ENCODE data around the gene RGCC. TPM values are rescaled to one million over a fixed set of nuclear protein-coding genes. Genes with fewer than 3 reads are reported as not detected.
A peak's percentile ranks its signal among the peaks of the same experiment; 100 is the strongest.

The RGCC gene
- total and polyA plus RNA-seq, 4 experiments from 2014 or later = 137 to 156 (median 150) TPM

- H3K27ac Mint-ChIP-seq = peak overlapping the region; percentile 93 to 99 (median 97)
- Histone ChIP-seq H3K4me3 (ENCODE audit: low read length in 2 of 2) (peak overlapping the region; percentile 61 to 99), H3K9me3 (ENCODE audit: control insufficient read depth in 1 of 2, low read length in 2 of 2) (no peaks in the 10 kb centered on the region), H3K36me3 (ENCODE audit: insufficient read depth, low read length) (peaks cover 5% of the 10 kb centered on the region), H3K27me3 (ENCODE audit: insufficient read depth, low read length) (no peaks in the 10 kb centered on the region), H3K27ac (ENCODE audit: low read depth, low read length) (peak overlapping the region; percentile 93), H3K4me1 (ENCODE audit: insufficient read depth, low read length) (peaks cover 45% of the 10 kb centered on the region)
- ChIA-PET POLR2A (ENCODE audit: partially characterized antibody) (interaction anchor here (0.7 to 5.7 kb wide), 19 partner anchors 11 to 815 kb away, joined by 3 to 82 read pairs (median 4); partner anchors contain the start of gene AKAP11), CTCF (ENCODE audit: partially characterized antibody) (interaction anchor here (0.7 to 5.0 kb wide), 25 partner anchors 12 to 201 kb away, joined by 3 to 82 read pairs (median 6); no protein-coding TSS in a partner anchor)
- H3K4me3 Mint-ChIP-seq = peak overlapping the region; percentile 90 to 99 (median 94)
- peaks cover 34 to 60% (median 49%) of the 10 kb centered on the region in 4 donors for H3K4me1 Mint-ChIP-seq
- peaks cover 0 to 5% (median 0%) of the 10 kb centered on the region in 8 donors for H3K9me3 Mint-ChIP-seq
- intact Hi-C loops (cut with micrococcal nuclease) = loop anchor here (1.0 to 5.0 kb wide), 9 partner anchors 8 to 590 kb away; partner anchors contain the start of genes DGKH, MTRF1, NAA16 and WBP4
- no peaks in the 10 kb centered on the region for H3K27me3 Mint-ChIP-seq
- peaks cover 34 to 39% of the 10 kb centered on the region in 2 donors for H3K36me3 Mint-ChIP-seq
- DNase-seq = peak in 4 of 5 donors; percentile 61 to 70 (median 62)
Observed at GRCh38 chr13:41457589-41458186, 338 bp downstream of the RGCC start.

- peak overlapping the region; percentile 93 for H3K27ac ChIP-seq (ENCODE audit: low read depth, low read length)
- ChIA-PET POLR2A (ENCODE audit: partially characterized antibody) (interaction anchor here (0.7 to 5.7 kb wide), 24 partner anchors 10 to 814 kb away, joined by 3 to 82 read pairs (median 4); partner anchors contain the start of gene AKAP11), CTCF (ENCODE audit: partially characterized antibody) (interaction anchor here (0.7 to 5.0 kb wide), 44 partner anchors 11 to 652 kb away, joined by 3 to 82 read pairs (median 5); no protein-coding TSS in a partner anchor)
- peaks cover 0 to 9% (median 0%) of the 10 kb centered on the region in 8 donors for H3K9me3 Mint-ChIP-seq
- H3K27me3 ChIP-seq (ENCODE audit: insufficient read depth, low read length) = no peaks in the 10 kb centered on the region
- peaks cover 0 to 3% of the 10 kb centered on the region in 2 donors for H3K27me3 Mint-ChIP-seq
- H3K9me3 ChIP-seq (ENCODE audit: control insufficient read depth in 1 of 2, low read length in 2 of 2) = no peaks in the 10 kb centered on the region
- DNase-seq = peak; percentile 62 to 69 (median 64)
- H3K4me3 Mint-ChIP-seq = peak overlapping the region; percentile 90 to 99 (median 94)
- peak overlapping the region; percentile 61 to 99 for H3K4me3 ChIP-seq (ENCODE audit: low read length in 2 of 2)
- peak overlapping the region; percentile 93 to 99 (median 97) for H3K27ac Mint-ChIP-seq
- H3K4me1 Mint-ChIP-seq = peaks cover 40 to 66% (median 54%) of the 10 kb centered on the region in 4 donors
- peaks cover 36 to 45% of the 10 kb centered on the region in 2 donors for H3K36me3 Mint-ChIP-seq
- peaks cover 51% of the 10 kb centered on the region for H3K4me1 ChIP-seq (ENCODE audit: insufficient read depth, low read length)
- H3K36me3 ChIP-seq (ENCODE audit: insufficient read depth, low read length) = peaks cover 5% of the 10 kb centered on the region
- intact Hi-C loops (cut with micrococcal nuclease) = loop anchor here (1.0 to 5.0 kb wide), 6 partner anchors 45 to 589 kb away; partner anchors contain the start of genes DGKH and WBP4
Observed at GRCh38 chr13:41458187-41458760, 924 bp downstream of the RGCC start.

GRCh38 chr13:41458761-41459431 lies 1.5 kb downstream of the RGCC start:
- peak; percentile 73 to 79 (median 76) for DNase-seq
- Histone ChIP-seq H3K4me1 (ENCODE audit: insufficient read depth, low read length) (peaks cover 56% of the 10 kb centered on the region), H3K9me3 (ENCODE audit: control insufficient read depth in 1 of 2, low read length in 2 of 2) (no peaks in the 10 kb centered on the region), H3K36me3 (ENCODE audit: insufficient read depth, low read length) (peaks cover 5% of the 10 kb centered on the region), H3K4me3 (ENCODE audit: low read length in 2 of 2) (peak overlapping the region; percentile 61 to 99), H3K27me3 (ENCODE audit: insufficient read depth, low read length) (no peaks in the 10 kb centered on the region), H3K27ac (ENCODE audit: low read depth, low read length) (peak overlapping the region; percentile 93)
- intact Hi-C loops (cut with micrococcal nuclease) = loop anchor here (1.0 to 5.0 kb wide), 9 partner anchors 44 to 651 kb away; partner anchors contain the start of genes DGKH and WBP4
- peak overlapping the region; percentile 90 to 99 (median 94) for H3K4me3 Mint-ChIP-seq
- H3K36me3 Mint-ChIP-seq = peaks cover 42 to 50% of the 10 kb centered on the region in 2 donors
- H3K9me3 Mint-ChIP-seq = peaks cover 0 to 9% (median 0%) of the 10 kb centered on the region in 8 donors
- H3K4me1 Mint-ChIP-seq = peaks cover 45 to 72% (median 60%) of the 10 kb centered on the region in 4 donors
- peaks cover 0 to 3% of the 10 kb centered on the region in 2 donors for H3K27me3 Mint-ChIP-seq
- H3K27ac Mint-ChIP-seq = peak overlapping the region; percentile 93 to 99 (median 97)
- CTCF ChIA-PET (ENCODE audit: partially characterized antibody) = interaction anchor here (0.8 to 5.0 kb wide), 49 partner anchors 11 to 652 kb away, joined by 3 to 82 read pairs (median 5); no protein-coding TSS in a partner anchor
- POLR2A ChIA-PET (ENCODE audit: partially characterized antibody) = interaction anchor here (0.8 to 5.7 kb wide), 24 partner anchors 10 to 194 kb away, joined by 3 to 82 read pairs (median 4); no protein-coding TSS in a partner anchor

GRCh38 chr13:41459432-41460073 lies 2.2 kb downstream of the RGCC start:
- Mint-ChIP-seq H3K27me3 (peaks cover 0 to 3% of the 10 kb centered on the region in 2 donors), H3K9me3 (peaks cover 0 to 10% (median 0%) of the 10 kb centered on the region in 8 donors), H3K36me3 (peaks cover 42 to 50% of the 10 kb centered on the region in 2 donors), H3K27ac (peak overlapping the region; percentile 93 to 99 (median 97)), H3K4me3 (peak overlapping the region; percentile 90 to 99 (median 94)), H3K4me1 (peaks cover 51 to 78% (median 66%) of the 10 kb centered on the region in 4 donors)
- Histone ChIP-seq H3K4me1 (ENCODE audit: insufficient read depth, low read length) (peaks cover 63% of the 10 kb centered on the region), H3K9me3 (ENCODE audit: control insufficient read depth in 1 of 2, low read length in 2 of 2) (no peaks in the 10 kb centered on the region), H3K27ac (ENCODE audit: low read depth, low read length) (peak overlapping the region; percentile 93), H3K4me3 (ENCODE audit: low read length in 2 of 2) (peak overlapping the region; percentile 61 to 99), H3K27me3 (ENCODE audit: insufficient read depth, low read length) (no peaks in the 10 kb centered on the region), H3K36me3 (ENCODE audit: insufficient read depth, low read length) (peaks cover 5% of the 10 kb centered on the region)
- peak in 4 of 5 donors; percentile 20 to 45 (median 34) for DNase-seq
- ChIA-PET CTCF (ENCODE audit: partially characterized antibody) (interaction anchor here (0.8 to 5.0 kb wide), 37 partner anchors 10 to 651 kb away, joined by 3 to 82 read pairs (median 5); no protein-coding TSS in a partner anchor), POLR2A (ENCODE audit: partially characterized antibody) (interaction anchor here (0.6 to 5.7 kb wide), 22 partner anchors 9 to 204 kb away, joined by 3 to 82 read pairs (median 5); no protein-coding TSS in a partner anchor)
- intact Hi-C loops (cut with micrococcal nuclease) = loop anchor here (1.0 to 5.0 kb wide), 8 partner anchors 43 to 651 kb away; partner anchors contain the start of genes DGKH and WBP4

- Histone ChIP-seq H3K27ac (ENCODE audit: low read depth, low read length) (peak overlapping the region; percentile 93), H3K27me3 (ENCODE audit: insufficient read depth, low read length) (no peaks in the 10 kb centered on the region), H3K4me1 (ENCODE audit: insufficient read depth, low read length) (peaks cover 68% of the 10 kb centered on the region), H3K4me3 (ENCODE audit: low read length in 2 of 2) (peak overlapping the region; percentile 33 to 61), H3K36me3 (ENCODE audit: insufficient read depth, low read length) (peaks cover 5% of the 10 kb centered on the region), H3K9me3 (ENCODE audit: control insufficient read depth in 1 of 2, low read length in 2 of 2) (no peaks in the 10 kb centered on the region)
- ChIA-PET POLR2A (ENCODE audit: partially characterized antibody) (interaction anchor here (0.6 to 5.7 kb wide), 16 partner anchors 9 to 204 kb away, joined by 3 to 82 read pairs (median 9); no protein-coding TSS in a partner anchor), CTCF (ENCODE audit: partially characterized antibody) (interaction anchor here (0.6 to 5.0 kb wide), 21 partner anchors 9 to 208 kb away, joined by 3 to 82 read pairs (median 7); no protein-coding TSS in a partner anchor)
- H3K36me3 Mint-ChIP-seq = peaks cover 48 to 55% of the 10 kb centered on the region in 2 donors
- DNase-seq = no peak
- peaks cover 0 to 15% (median 0%) of the 10 kb centered on the region in 8 donors for H3K9me3 Mint-ChIP-seq
- H3K27ac Mint-ChIP-seq = peak overlapping the region; percentile 93 to 99 (median 97)
- peaks cover 54 to 84% (median 71%) of the 10 kb centered on the region in 4 donors for H3K4me1 Mint-ChIP-seq
- peaks cover 0 to 3% of the 10 kb centered on the region in 2 donors for H3K27me3 Mint-ChIP-seq
- H3K4me3 Mint-ChIP-seq = peak overlapping the region; percentile 90 to 99 (median 94)
- intact Hi-C loops (cut with micrococcal nuclease) = no loop called here
Observed at GRCh38 chr13:41460074-41460465, 2.7 kb downstream of the RGCC start.

GRCh38 chr13:41460930-41461329 lies 3.6 kb downstream of the RGCC start:
- H3K9me3 Mint-ChIP-seq = peaks cover 0 to 18% (median 0%) of the 10 kb centered on the region in 8 donors
- Histone ChIP-seq H3K27ac (ENCODE audit: low read depth, low read length) (peak overlapping the region; percentile 93), H3K4me3 (ENCODE audit: low read length in 2 of 2) (peak overlapping the region in 1 of 2 donors; percentile 61), H3K9me3 (ENCODE audit: control insufficient read depth in 1 of 2, low read length in 2 of 2) (no peaks in the 10 kb centered on the region), H3K4me1 (ENCODE audit: insufficient read depth, low read length) (peaks cover 75% of the 10 kb centered on the region), H3K36me3 (ENCODE audit: insufficient read depth, low read length) (peaks cover 5% of the 10 kb centered on the region), H3K27me3 (ENCODE audit: insufficient read depth, low read length) (no peaks in the 10 kb centered on the region)
- DNase-seq = peak in 2 of 5 donors; percentile 23 to 33
- ChIA-PET POLR2A (ENCODE audit: partially characterized antibody) (interaction anchor here (2.7 to 5.7 kb wide), 6 partner anchors 8 to 105 kb away, joined by 8 to 82 read pairs (median 50); no protein-coding TSS in a partner anchor), CTCF (ENCODE audit: partially characterized antibody) (interaction anchor here (1.1 to 5.0 kb wide), 10 partner anchors 9 to 190 kb away, joined by 3 to 82 read pairs (median 22); no protein-coding TSS in a partner anchor)
- peaks cover 0 to 3% of the 10 kb centered on the region in 2 donors for H3K27me3 Mint-ChIP-seq
- peaks cover 48 to 62% of the 10 kb centered on the region in 2 donors for H3K36me3 Mint-ChIP-seq
- H3K27ac Mint-ChIP-seq = peak overlapping the region; percentile 89 to 99 (median 97)
- peak overlapping the region; percentile 90 to 99 (median 94) for H3K4me3 Mint-ChIP-seq
- peaks cover 62 to 90% (median 77%) of the 10 kb centered on the region in 4 donors for H3K4me1 Mint-ChIP-seq
- intact Hi-C loops (cut with micrococcal nuclease) = no loop called here
